Measurements from ENCODE around the gene KRT83. TPM values are rescaled to one million over a fixed set of nuclear protein-coding genes. Genes with fewer than 3 reads are reported as not detected.
"Not testable (repeated sequence)": the region's sequence is repeated elsewhere in the genome, so short reads cannot be mapped to it uniquely, and the experiment has no call there.

The KRT83 gene
- total RNA-seq, 6 donors from 2014 or later: not detected

GRCh38 chr12:52291267-52291935 is 29.8 kb downstream of the KRT83 start, which contains the start of gene KRT81:
Gene KRT81, minus strand, starts transcription at chr12:52291534. Its CDS starts 69 bp downstream, at chr12:52291465.
- Histone ChIP-seq H3K27me3 (no peaks in the 10 kb centered on the region), H3K4me3 (no peak within 1 kb of the TSS), H3K27ac (no peak within 1 kb of the TSS), H3K36me3 (no peaks in the 10 kb centered on the region), H3K4me1 (no peaks in the 10 kb centered on the region), H3K9me3 (no peaks in the 10 kb centered on the region)
- ATAC-seq (ENCODE audit: low FRiP score in 2 of 2) (no peak), DNase-seq (peak in 1 of 2 donors; percentile 38)
- 55 to 73% methylated on average over 7 to 14 of the region's 32 CpGs for WGBS, 2 donors
- TF ChIP-seq CTCF (IDR thresholded peaks at IDR 0.05) (no peak), POLR2A (IDR thresholded peaks at IDR 0.05) (no peak), EP300 (IDR thresholded peaks at IDR 0.05) (no peak), POLR2AphosphoS5 (IDR thresholded peaks at IDR 0.05) (no peak)

GRCh38 chr12:52290483-52291134 is 30.6 kb downstream of the KRT83 start:
- not testable (repeated sequence) for DNase-seq; ATAC-seq (ENCODE audit: low FRiP score in 2 of 2); H3K9me3 ChIP-seq

GRCh38 chr12:52287816-52288805 is 33.1 kb downstream of the KRT83 start:
- not testable (repeated sequence) for DNase-seq; H3K27me3 ChIP-seq; H3K4me3 ChIP-seq; H3K36me3 ChIP-seq; ATAC-seq (ENCODE audit: low FRiP score in 2 of 2); H3K27ac ChIP-seq; H3K9me3 ChIP-seq; H3K4me1 ChIP-seq
- WGBS, 2 donors: 68 to 72% methylated on average over 9 to 15 of the region's 17 CpGs

More at GRCh38 chr12:52290483-52291134, 30.6 kb downstream of the KRT83 start:
- no CpG with 5 or more reads among the region's 5 CpGs for WGBS, 2 donors
- not testable (repeated sequence) for H3K27me3 ChIP-seq, H3K4me1 ChIP-seq, H3K27ac ChIP-seq, H3K36me3 ChIP-seq, H3K4me3 ChIP-seq

GRCh38 chr12:52286857-52287785 is 34.1 kb downstream of the KRT83 start:
- not testable (repeated sequence) for H3K27me3 ChIP-seq; ATAC-seq (ENCODE audit: low FRiP score in 2 of 2); H3K36me3 ChIP-seq; DNase-seq; H3K9me3 ChIP-seq; H3K4me3 ChIP-seq; H3K4me1 ChIP-seq; H3K27ac ChIP-seq
- WGBS, 2 donors: 83 to 100% methylated on average over 6 to 18 of the region's 21 CpGs
- peak in 1 of 6 experiments; percentile 13 for TF ChIP-seq CTCF (IDR thresholded peaks at IDR 0.05)

GRCh38 chr12:52285851-52286530 is 35.2 kb downstream of the KRT83 start:
- Histone ChIP-seq H3K4me3 (no peak overlapping the region), H3K27ac (no peak overlapping the region), H3K36me3 (no peaks in the 10 kb centered on the region), H3K9me3 (no peaks in the 10 kb centered on the region), H3K4me1 (peaks cover 3 to 6% (median 4%) of the 10 kb centered on the region in 4 donors), H3K27me3 (no peaks in the 10 kb centered on the region)
- ATAC-seq (ENCODE audit: low FRiP score in 2 of 2) (no peak), DNase-seq (peak in 1 of 2 donors; percentile 80)
- no peak for TF ChIP-seq POLR2A (IDR thresholded peaks at IDR 0.05)
- no peak for TF ChIP-seq CTCF (IDR thresholded peaks at IDR 0.05)
- TF ChIP-seq POLR2AphosphoS5 (IDR thresholded peaks at IDR 0.05): no peak
- no peak for TF ChIP-seq EP300 (IDR thresholded peaks at IDR 0.05)
- 75 to 90% methylated on average over 9 to 19 of the region's 24 CpGs for WGBS, 2 donors
